Fibroblast of the conjunctiva (primary cell): ENCODE results near the gene GADD45GIP1.
"Not testable (repeated sequence)": the region's sequence is repeated elsewhere in the genome, so short reads cannot be mapped to it uniquely, and the experiment has no call there.

Experiments
- DNase-seq: peaks from one replicate; pipeline ENCODE4 v3.0.0-alpha.2; 2010; ENCODE audit warnings: low read depth

Gene GADD45GIP1

DNA sequence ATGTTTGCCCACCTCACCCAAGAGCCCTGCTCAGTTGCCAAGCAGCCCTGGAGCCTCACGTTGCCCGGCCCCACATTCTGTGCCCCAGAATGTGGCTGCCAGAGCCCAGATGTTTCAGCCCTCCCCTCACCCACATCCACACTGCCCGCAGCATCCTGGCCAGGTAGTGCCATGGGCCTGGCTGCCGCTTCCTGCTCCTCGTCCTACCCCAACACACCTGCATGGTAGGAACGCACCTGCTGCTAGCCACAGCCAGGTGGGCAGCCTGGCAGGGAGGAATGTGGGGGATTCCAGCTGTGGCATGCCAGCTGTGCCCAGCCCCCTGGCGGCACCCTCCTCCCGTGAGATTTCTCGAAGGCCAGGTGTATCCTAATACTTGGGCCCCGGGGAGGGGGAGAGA lies 30.8 kb upstream of the GADD45GIP1 start:
- DNase-seq, result no peak

DNA sequence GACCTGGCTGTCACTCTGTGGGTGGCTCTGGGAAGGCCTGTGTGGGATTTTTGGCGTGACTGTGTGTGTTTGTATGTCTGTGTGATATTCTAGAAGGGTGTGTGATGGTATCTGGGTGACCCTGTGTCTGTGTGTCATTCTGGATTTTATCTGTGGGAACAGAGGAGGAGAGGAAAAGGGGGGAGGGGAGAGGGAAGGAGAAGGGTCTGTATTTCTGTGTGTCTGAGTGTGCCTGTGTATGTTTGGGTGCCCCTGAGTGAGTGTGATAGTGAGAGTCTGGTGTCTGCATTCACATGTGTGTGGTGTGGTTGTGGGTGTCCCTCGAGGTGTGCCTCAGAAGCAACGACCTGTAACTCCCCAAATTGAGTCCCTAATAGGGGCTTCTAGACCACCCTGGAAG lies 30.2 kb upstream of the GADD45GIP1 start:
- no peak for DNase-seq

GRCh38 chr19:12986726-12987125 lies 29.7 kb upstream of the GADD45GIP1 start:
- no peak for DNase-seq

- DNase-seq, result no peak
These were observed 28.2 kb upstream of the GADD45GIP1 start for GRCh38 chr19:12985049-12985776.

DNA sequence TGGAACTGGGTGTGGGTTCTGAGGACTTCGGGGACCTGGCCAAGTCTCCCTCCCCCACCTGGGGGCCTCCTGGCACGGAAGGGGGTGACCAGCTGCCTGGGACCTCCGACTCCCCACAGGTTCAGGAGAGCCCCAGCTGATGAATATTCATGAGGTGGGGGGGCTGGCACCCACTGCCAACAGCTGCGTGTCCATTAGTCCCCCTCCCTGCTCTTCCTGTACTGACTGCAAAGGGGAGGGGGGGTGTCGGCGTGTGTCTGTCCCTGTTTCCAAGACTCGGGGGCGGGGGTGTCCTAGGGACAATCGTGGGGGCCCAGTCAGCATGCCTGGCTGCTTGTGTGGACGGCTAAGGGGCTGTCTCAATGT lies 27.6 kb upstream of the GADD45GIP1 start:
- no peak for DNase-seq

DNA sequence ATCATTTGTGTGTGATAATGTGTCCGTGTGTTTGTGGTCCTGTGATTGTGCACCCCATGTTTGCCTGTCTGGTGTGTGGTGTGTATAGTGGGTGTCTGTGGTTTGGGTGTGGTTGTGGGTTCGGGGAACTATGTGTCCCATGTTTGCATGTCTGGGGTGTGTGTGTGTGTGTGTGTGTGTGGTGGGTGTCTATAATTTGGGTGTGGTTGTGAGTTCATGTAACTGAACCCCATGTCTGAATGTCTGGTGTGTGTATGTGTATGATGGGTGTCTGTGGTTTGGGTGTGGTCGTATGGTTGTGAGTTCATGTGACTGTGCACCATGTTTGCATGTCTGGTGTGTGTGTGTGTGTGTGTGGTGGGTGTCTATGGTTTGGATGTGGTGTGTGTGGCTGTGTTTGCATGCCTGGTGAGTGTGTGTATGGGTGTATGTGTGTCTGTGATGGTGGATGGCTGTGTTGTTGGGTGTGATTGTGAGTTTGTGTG lies 27.2 kb upstream of the GADD45GIP1 start:
- no peak for DNase-seq

- peak; percentile 47 for DNase-seq
These were observed 26.6 kb upstream of the GADD45GIP1 start for GRCh38 chr19:12983542-12984142.

- DNase-seq, result no peak
These were observed 26.1 kb upstream of the GADD45GIP1 start for GRCh38 chr19:12983091-12983490.

GRCh38 chr19:12982648-12983047 lies 25.6 kb upstream of the GADD45GIP1 start:
- no peak for DNase-seq

DNA sequence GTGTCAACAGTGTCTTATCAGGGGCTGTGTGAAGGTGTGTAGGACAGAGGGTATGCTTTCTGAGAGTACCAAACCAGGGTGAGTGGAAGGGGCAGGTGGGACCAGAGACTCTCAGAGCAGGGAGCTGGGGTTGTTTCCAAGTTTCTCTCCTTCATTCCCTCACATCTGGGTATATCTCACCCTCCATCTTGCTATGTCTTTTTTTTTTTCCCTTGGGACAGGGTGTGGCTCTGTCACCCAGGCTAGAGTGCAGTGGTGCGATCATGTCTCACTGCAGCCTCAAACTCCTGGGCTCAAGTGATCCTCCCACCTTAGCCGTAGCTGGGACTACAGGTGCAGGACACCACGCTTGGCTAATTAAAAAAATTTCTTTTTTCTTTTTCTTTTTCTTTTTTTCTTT lies 23.0 kb upstream of the GADD45GIP1 start:
- DNase-seq, result no peak

DNA sequence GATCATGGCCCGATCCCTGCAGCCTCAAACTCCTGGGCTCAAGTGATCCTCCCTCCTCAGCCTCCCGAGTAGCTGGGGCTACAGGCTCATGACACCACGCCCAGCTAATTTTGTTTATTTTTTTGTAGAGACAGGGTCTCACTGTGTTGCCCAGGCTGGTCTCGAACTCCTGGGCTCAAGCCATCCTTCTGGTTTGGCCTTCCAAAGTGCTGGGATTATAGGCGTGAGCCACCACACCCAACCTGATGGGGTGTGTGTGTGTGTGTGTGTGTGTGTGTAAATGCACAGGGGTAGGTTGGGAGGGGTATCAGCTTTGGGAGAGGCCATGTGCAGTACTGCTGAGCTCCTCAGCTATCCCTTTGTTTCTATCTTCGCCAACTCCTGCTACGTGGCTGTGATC lies 19.1 kb upstream of the GADD45GIP1 start:
- not testable (repeated sequence) for DNase-seq

DNA sequence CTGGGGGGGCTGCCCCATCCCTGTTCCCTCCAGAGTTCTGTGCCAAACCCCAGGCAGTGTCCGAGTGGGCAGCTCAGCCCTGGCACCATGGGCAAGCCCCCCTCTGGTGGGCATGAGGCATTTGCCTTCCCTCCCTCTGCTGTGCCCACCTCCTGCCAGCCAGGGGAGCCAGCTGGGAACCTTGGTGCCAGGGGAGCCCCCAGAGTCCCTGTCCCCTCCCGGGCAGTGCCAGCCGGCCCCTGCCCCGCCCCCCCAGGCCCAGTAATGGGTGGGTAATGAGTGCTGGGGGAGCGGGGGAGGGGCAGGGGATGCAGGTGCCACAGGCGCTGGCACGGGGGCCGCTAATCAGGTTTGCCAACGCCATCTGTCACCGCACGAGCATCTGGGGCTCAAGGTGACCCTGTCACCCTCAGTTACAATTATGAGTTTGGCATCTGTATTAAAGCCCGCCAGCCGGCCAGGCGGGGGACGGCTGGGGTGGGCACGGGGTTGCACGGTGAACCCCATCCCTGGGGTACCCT lies 18.3 kb upstream of the GADD45GIP1 start:
- DNase-seq, result no peak

GRCh38 chr19:12974301-12975220 lies 17.5 kb upstream of the GADD45GIP1 start:
- no peak for DNase-seq

DNA sequence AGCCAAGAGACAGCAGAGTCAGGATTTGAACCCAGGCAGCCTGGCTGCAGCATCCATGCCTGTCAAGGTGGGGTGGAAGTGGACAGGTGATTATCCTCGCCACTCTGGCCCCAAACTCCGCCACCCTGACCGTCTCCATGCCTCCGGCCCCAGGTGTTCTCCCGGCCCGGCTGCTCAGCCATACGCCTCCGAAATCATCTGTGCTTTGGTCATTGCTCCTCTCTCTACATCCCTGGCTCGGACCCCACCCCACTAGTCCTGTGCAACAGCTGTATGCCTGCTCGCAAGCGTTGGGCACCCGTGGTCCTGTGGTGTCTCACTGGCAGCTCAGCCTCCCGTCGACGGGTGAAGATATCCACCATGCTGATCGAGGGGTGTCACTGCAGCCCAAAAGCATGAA lies 16.2 kb upstream of the GADD45GIP1 start:
- DNase-seq, result no peak

DNA sequence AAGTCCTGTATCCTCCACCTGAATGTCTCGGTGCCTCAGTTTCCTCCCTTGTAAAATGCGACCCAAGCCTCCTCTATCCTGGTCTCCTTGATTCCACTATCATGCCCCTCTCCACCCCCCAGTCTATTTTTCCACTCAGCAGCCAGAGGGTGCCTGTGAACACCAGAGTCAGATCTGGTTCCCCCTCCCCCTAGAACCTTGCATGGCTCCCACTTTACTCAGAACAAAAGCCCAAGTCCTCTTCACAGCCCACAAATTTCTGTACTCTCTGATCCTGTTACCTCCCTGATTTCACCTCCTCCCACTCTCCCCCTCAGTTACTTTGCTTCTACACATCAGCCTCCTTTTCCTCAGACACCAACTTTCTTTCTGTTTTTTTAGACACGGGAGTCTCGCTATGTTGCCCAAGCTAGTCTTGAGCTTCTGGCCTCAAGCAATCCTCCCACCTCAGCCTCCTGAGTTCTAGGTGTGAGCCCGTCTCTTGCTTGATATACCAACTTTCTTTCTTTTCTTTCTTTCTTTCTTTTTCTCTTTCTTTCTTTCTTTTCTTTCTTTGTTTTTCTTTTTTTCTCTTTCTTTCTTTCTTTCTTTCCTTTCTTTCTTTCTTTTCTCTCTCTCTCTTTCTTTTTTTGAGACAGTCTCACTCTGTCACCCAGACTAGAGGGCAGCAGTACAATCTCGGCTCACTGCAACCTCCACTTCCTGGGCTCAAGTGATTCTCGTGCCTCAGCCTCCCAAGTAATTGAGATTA lies 13.2 kb upstream of the GADD45GIP1 start:
- DNase-seq, result no peak

- no peak for DNase-seq
These were observed 12.4 kb upstream of the GADD45GIP1 start, which contains the start of gene DAND5 for GRCh38 chr19:12969292-12969988. Gene DAND5 (plus strand): TSS chr19:12969576. CDS start chr19:12969661, 85 bp downstream.

- no peak for DNase-seq
These were observed 10.9 kb upstream of the GADD45GIP1 start for GRCh38 chr19:12967907-12968306.

DNA sequence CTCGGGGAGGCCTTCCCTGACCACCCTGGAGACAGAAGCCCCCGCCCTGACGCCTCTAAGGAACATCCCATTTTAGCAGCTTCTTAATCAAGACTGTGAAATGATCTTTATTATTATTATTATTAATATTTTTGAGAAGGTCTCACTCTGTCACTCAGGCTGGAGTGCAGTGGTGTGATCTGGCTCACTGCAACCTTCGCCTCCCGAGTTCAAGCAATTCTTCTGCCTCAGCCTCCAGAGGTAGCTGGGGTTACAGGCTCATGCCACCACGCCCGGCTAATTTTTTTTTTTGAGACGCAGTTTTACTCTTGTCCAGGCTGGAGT lies 8.8 kb upstream of the GADD45GIP1 start:
- no peak for DNase-seq

GRCh38 chr19:12965017-12965811 lies 8.2 kb upstream of the GADD45GIP1 start:
- no peak for DNase-seq

- no peak for DNase-seq
These were observed 2.5 kb upstream of the GADD45GIP1 start for GRCh38 chr19:12959481-12959880.
